ENCODE data around the gene SSBP2.

The SSBP2 gene

DNA sequence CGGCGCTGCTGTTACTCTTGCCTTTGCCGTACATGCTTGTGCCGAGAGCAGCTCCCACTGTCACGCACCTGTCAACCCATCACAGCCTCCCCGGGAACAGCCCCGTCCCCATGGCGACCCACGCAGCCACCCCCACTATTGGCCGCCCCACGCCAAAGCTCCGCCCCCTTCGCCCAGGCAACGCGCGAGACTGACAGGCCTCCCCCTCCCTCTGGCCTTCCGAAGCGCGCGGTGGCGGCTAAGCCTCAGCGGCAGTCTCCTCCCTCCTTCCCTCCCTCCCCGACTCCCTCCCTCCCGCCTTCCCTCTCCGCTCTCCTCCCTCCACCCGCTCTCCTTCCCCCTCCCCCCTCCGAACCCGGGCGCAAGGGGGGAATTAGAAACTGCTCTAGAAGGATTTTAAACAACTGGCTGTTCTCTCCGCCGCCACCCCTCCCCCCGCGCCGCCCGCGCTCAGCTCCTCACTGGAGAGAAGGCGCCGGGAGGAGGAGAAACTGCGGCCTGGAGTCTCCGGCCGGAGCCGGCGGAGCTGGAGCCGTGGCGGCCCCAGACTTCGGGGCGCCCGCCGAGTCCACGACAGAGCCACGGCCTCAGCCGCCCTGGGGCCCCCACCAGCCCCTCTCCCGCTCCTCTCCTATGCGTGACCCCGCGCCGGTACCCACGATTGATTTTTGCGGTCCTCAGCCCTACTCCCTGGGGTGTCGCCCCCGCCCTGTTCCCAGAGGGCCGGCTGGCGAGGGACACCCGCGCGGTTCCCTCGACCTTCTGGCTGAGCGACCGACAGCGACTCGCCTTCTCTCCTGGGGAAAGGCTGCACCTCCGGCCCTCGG is at the start of gene SSBP2:
Gene SSBP2, minus strand, starts transcription at position 89 of the 827 bp plus-strand sequence. Its CDS starts 55 bp downstream, at position 34.
- H3K9ac ChIP-seq (ENCODE audit: low read length) = peak within 1 kb of the TSS; percentile 95
- H3K4me3 ChIP-seq (ENCODE audit: low read length) = peak within 1 kb of the TSS; percentile 61
- H3K4me1 ChIP-seq (ENCODE audit: control insufficient read depth, insufficient read depth, low read length) = peaks cover 10% of the 10 kb centered on the region
- H3K27me3 ChIP-seq (ENCODE audit: control insufficient read depth, insufficient read depth, low read length) = no peaks in the 10 kb centered on the region
- H3K36me3 ChIP-seq (ENCODE audit: control insufficient read depth, insufficient read depth, low read length) = no peaks in the 10 kb centered on the region
- H3K9me3 ChIP-seq (ENCODE audit: control insufficient read depth, low read length) = no peaks in the 10 kb centered on the region

GRCh38 chr5:81795666-81796065 is 44.8 kb upstream of the SSBP2 start:
- no peak overlapping the region for H3K4me3 ChIP-seq (ENCODE audit: low read length)
- H3K9ac ChIP-seq (ENCODE audit: low read length) = no peak overlapping the region
- H3K9me3 ChIP-seq (ENCODE audit: control insufficient read depth, low read length) = no peaks in the 10 kb centered on the region
- H3K36me3 ChIP-seq (ENCODE audit: control insufficient read depth, insufficient read depth, low read length) = no peaks in the 10 kb centered on the region
- H3K27me3 ChIP-seq (ENCODE audit: control insufficient read depth, insufficient read depth, low read length) = no peaks in the 10 kb centered on the region
- H3K4me1 ChIP-seq (ENCODE audit: control insufficient read depth, insufficient read depth, low read length) = no peaks in the 10 kb centered on the region

DNA sequence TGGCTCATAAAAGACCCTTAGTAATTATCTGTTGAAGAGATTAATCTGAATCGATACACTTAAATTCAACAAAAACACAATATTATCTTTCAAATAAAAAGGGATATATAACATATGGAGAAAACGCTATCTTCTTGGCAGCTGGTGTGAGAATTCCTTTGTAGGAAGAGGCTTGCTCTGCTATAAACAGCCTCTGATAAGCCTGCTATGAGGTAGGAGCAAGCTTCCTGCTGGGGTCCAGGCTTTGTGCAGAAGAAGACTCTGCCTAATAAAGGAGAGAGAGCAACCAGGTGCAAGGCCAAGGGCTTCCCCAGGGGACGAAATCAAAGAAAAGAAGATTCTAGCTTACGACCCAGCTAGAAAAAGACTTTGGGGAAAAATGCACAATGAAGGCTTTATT is 43.3 kb upstream of the SSBP2 start:
- Histone ChIP-seq H3K9me3 (ENCODE audit: control insufficient read depth, low read length) (no peaks in the 10 kb centered on the region), H3K27me3 (ENCODE audit: control insufficient read depth, insufficient read depth, low read length) (no peaks in the 10 kb centered on the region), H3K4me3 (ENCODE audit: low read length) (no peak overlapping the region), H3K9ac (ENCODE audit: low read length) (no peak overlapping the region), H3K4me1 (ENCODE audit: control insufficient read depth, insufficient read depth, low read length) (no peaks in the 10 kb centered on the region), H3K36me3 (ENCODE audit: control insufficient read depth, insufficient read depth, low read length) (no peaks in the 10 kb centered on the region)

GRCh38 chr5:81790336-81790735 is 39.4 kb upstream of the SSBP2 start:
- no peaks in the 10 kb centered on the region for H3K4me1 ChIP-seq (ENCODE audit: control insufficient read depth, insufficient read depth, low read length)

DNA sequence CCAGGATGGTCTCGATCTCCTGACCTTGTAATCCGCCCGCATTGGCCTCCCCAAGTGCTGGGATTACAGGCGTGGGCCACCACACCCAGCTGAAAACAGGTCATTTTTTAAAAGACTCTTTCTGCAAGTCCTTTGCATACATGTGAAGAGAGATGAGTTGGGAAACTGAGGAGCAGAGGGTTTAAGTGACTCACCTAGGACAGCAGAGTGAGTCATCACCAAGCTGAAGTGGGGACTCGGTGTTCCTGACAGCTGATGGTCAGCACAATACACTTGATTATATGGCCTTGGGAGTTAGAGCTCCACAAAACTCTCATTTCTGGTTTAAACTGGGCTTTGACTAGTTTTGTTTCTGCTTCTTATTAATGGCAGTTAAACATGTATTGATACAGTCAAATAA is 38.1 kb upstream of the SSBP2 start:
- Histone ChIP-seq H3K36me3 (ENCODE audit: control insufficient read depth, insufficient read depth, low read length) (no peaks in the 10 kb centered on the region), H3K4me3 (ENCODE audit: low read length) (no peak overlapping the region), H3K4me1 (ENCODE audit: control insufficient read depth, insufficient read depth, low read length) (no peaks in the 10 kb centered on the region), H3K9ac (ENCODE audit: low read length) (no peak overlapping the region), H3K9me3 (ENCODE audit: control insufficient read depth, low read length) (no peaks in the 10 kb centered on the region), H3K27me3 (ENCODE audit: control insufficient read depth, insufficient read depth, low read length) (no peaks in the 10 kb centered on the region)

More at GRCh38 chr5:81790336-81790735, 39.4 kb upstream of the SSBP2 start:
- H3K4me3 ChIP-seq (ENCODE audit: low read length) = no peak overlapping the region
- H3K27me3 ChIP-seq (ENCODE audit: control insufficient read depth, insufficient read depth, low read length) = no peaks in the 10 kb centered on the region
- H3K36me3 ChIP-seq (ENCODE audit: control insufficient read depth, insufficient read depth, low read length) = no peaks in the 10 kb centered on the region
- H3K9me3 ChIP-seq (ENCODE audit: control insufficient read depth, low read length) = no peaks in the 10 kb centered on the region
- H3K9ac ChIP-seq (ENCODE audit: low read length) = no peak overlapping the region

DNA sequence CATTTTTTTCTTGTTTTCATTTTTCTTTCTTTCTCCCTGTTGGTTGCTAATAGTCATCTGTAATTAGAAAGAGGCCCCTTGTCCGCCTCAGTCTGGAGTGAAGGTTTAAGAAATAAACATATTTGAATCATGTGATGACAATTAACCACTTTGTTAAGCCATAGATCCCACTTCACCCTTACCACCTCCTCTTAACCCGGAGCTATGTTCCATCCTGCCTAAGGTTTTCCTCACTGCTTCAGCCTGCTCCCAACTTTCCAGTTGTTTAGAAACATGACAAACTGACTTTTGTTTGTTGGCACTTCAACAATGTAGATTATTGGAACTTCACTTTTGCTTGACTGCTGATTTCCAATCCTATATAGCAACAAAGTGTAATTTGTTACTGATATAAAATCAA is 37.4 kb upstream of the SSBP2 start:
- no peaks in the 10 kb centered on the region for H3K4me1 ChIP-seq (ENCODE audit: control insufficient read depth, insufficient read depth, low read length)

DNA sequence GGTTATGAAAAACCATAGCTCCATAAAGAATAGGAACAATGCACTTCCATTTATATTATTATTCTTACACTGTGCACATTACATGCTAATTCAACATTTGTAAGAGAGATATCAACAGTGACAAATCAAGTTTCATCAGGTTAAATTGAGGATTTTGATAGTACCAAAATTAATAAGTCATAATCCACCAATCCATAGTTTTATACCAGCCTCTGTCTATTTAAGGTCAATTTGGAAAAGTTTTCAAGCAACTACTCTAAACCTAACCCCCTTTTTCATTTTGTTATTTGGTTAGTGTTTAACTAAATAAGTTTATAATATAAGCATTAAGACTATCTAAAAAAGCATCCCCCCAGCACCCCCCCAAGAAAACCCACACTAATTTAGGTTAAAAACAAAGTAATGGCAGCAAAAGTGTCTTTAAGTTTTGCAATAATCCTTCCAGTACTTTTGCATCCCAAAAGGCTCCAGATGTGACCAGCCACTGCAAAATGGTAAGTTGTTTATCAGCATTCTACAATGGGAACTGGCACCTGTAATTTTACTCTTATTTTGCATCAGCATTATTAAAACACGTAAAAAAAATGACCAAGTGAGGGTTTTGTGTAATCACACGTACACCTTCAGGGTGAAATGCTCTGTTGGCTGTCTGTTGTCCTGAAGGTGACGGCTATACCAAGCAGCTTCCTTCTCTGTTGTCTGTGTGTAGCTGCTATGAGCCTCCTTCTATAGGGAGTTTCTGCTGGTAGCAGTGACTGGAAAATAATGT is 36.8 kb upstream of the SSBP2 start:
- H3K9ac ChIP-seq (ENCODE audit: low read length) = no peak overlapping the region
- no peaks in the 10 kb centered on the region for H3K36me3 ChIP-seq (ENCODE audit: control insufficient read depth, insufficient read depth, low read length)
- no peaks in the 10 kb centered on the region for H3K9me3 ChIP-seq (ENCODE audit: control insufficient read depth, low read length)
- H3K4me3 ChIP-seq (ENCODE audit: low read length) = no peak overlapping the region
- H3K4me1 ChIP-seq (ENCODE audit: control insufficient read depth, insufficient read depth, low read length) = no peaks in the 10 kb centered on the region
- H3K27me3 ChIP-seq (ENCODE audit: control insufficient read depth, insufficient read depth, low read length) = no peaks in the 10 kb centered on the region

More for the DNA sequence above, 37.4 kb upstream of the SSBP2 start:
- no peak overlapping the region for H3K4me3 ChIP-seq (ENCODE audit: low read length)
- no peaks in the 10 kb centered on the region for H3K36me3 ChIP-seq (ENCODE audit: control insufficient read depth, insufficient read depth, low read length)
- H3K27me3 ChIP-seq (ENCODE audit: control insufficient read depth, insufficient read depth, low read length) = no peaks in the 10 kb centered on the region
- H3K9ac ChIP-seq (ENCODE audit: low read length) = no peak overlapping the region
- H3K9me3 ChIP-seq (ENCODE audit: control insufficient read depth, low read length) = no peaks in the 10 kb centered on the region

- no peak overlapping the region for H3K9ac ChIP-seq (ENCODE audit: low read length)
- no peaks in the 10 kb centered on the region for H3K9me3 ChIP-seq (ENCODE audit: control insufficient read depth, low read length)
Observed at GRCh38 chr5:81786991-81787390, 36.1 kb upstream of the SSBP2 start.

GRCh38 chr5:81786496-81786895 is 35.6 kb upstream of the SSBP2 start:
- no peaks in the 10 kb centered on the region for H3K9me3 ChIP-seq (ENCODE audit: control insufficient read depth, low read length)
- no peak overlapping the region for H3K4me3 ChIP-seq (ENCODE audit: low read length)
- no peaks in the 10 kb centered on the region for H3K27me3 ChIP-seq (ENCODE audit: control insufficient read depth, insufficient read depth, low read length)
- no peaks in the 10 kb centered on the region for H3K36me3 ChIP-seq (ENCODE audit: control insufficient read depth, insufficient read depth, low read length)
- no peak overlapping the region for H3K9ac ChIP-seq (ENCODE audit: low read length)
- H3K4me1 ChIP-seq (ENCODE audit: control insufficient read depth, insufficient read depth, low read length) = no peaks in the 10 kb centered on the region

More at GRCh38 chr5:81786991-81787390, 36.1 kb upstream of the SSBP2 start:
- H3K4me1 ChIP-seq (ENCODE audit: control insufficient read depth, insufficient read depth, low read length) = no peaks in the 10 kb centered on the region
- no peaks in the 10 kb centered on the region for H3K36me3 ChIP-seq (ENCODE audit: control insufficient read depth, insufficient read depth, low read length)
- no peak overlapping the region for H3K4me3 ChIP-seq (ENCODE audit: low read length)
- H3K27me3 ChIP-seq (ENCODE audit: control insufficient read depth, insufficient read depth, low read length) = no peaks in the 10 kb centered on the region

GRCh38 chr5:81785322-81785721 is 34.4 kb upstream of the SSBP2 start:
- Histone ChIP-seq H3K9me3 (ENCODE audit: control insufficient read depth, low read length) (no peaks in the 10 kb centered on the region), H3K4me3 (ENCODE audit: low read length) (no peak overlapping the region), H3K27me3 (ENCODE audit: control insufficient read depth, insufficient read depth, low read length) (no peaks in the 10 kb centered on the region), H3K36me3 (ENCODE audit: control insufficient read depth, insufficient read depth, low read length) (no peaks in the 10 kb centered on the region), H3K9ac (ENCODE audit: low read length) (no peak overlapping the region), H3K4me1 (ENCODE audit: control insufficient read depth, insufficient read depth, low read length) (no peaks in the 10 kb centered on the region)

GRCh38 chr5:81783401-81783800 is 32.5 kb upstream of the SSBP2 start:
- no peaks in the 10 kb centered on the region for H3K27me3 ChIP-seq (ENCODE audit: control insufficient read depth, insufficient read depth, low read length)

GRCh38 chr5:81782811-81783210 is 31.9 kb upstream of the SSBP2 start:
- H3K27me3 ChIP-seq (ENCODE audit: control insufficient read depth, insufficient read depth, low read length) = no peaks in the 10 kb centered on the region
- no peaks in the 10 kb centered on the region for H3K36me3 ChIP-seq (ENCODE audit: control insufficient read depth, insufficient read depth, low read length)
- peaks cover 17% of the 10 kb centered on the region for H3K4me1 ChIP-seq (ENCODE audit: control insufficient read depth, insufficient read depth, low read length)
- no peak overlapping the region for H3K9ac ChIP-seq (ENCODE audit: low read length)
- no peaks in the 10 kb centered on the region for H3K9me3 ChIP-seq (ENCODE audit: control insufficient read depth, low read length)
- H3K4me3 ChIP-seq (ENCODE audit: low read length) = no peak overlapping the region

More at GRCh38 chr5:81783401-81783800, 32.5 kb upstream of the SSBP2 start:
- Histone ChIP-seq H3K36me3 (ENCODE audit: control insufficient read depth, insufficient read depth, low read length) (no peaks in the 10 kb centered on the region), H3K9ac (ENCODE audit: low read length) (no peak overlapping the region), H3K4me1 (ENCODE audit: control insufficient read depth, insufficient read depth, low read length) (peaks cover 12% of the 10 kb centered on the region), H3K9me3 (ENCODE audit: control insufficient read depth, low read length) (no peaks in the 10 kb centered on the region), H3K4me3 (ENCODE audit: low read length) (no peak overlapping the region)

Measured in mucosa of stomach (tissue), 1 donor.